SU-DHL-6 (cell line): ENCODE data around the gene FHIP1B.

Source experiments
- H2AFZ ChIP-seq: fragments of 200-600 bp; sonication (generic); 2 replicates; pipeline ENCODE4 v1.6.1; 2014; ENCODE audit warnings: low read depth, mild to moderate bottlenecking, moderate library complexity, mixed read lengths, antibody characterized with exemption, low read length; ENCODE audit not compliant: severe bottlenecking
- H3F3A ChIP-seq: fragments of 200-600 bp; shearing (Covaris generic); 2 replicates; pipeline ENCODE4 v1.6.0; 2016; ENCODE audit warnings: antibody characterized with exemption, mild to moderate bottlenecking; ENCODE audit not compliant: insufficient read depth
- H3K27ac ChIP-seq: fragments of 200-600 bp; sonication (generic); 2 replicates; pipeline ENCODE4 v1.5.1; 2016; ENCODE audit warnings: low read depth, mild to moderate bottlenecking, low read length, moderate library complexity, mixed read lengths
- H3K27me3 ChIP-seq: fragments of 200-600 bp; sonication (generic), shearing (Covaris generic); 2 replicates; pipeline ENCODE4 v1.6.0; 2014; ENCODE audit warnings: mild to moderate bottlenecking, low read length
- H3K36me3 ChIP-seq: fragments of 200-600 bp; sonication (generic); 2 replicates; pipeline ENCODE4 v1.6.1; 2014; ENCODE audit warnings: mild to moderate bottlenecking, low read length, mixed read lengths
- H3K4me2 ChIP-seq: fragments of 300-600, 200-600 bp; shearing (Covaris generic), sonication (generic); 2 replicates; pipeline ENCODE4 v1.6.0; 2014; ENCODE audit warnings: low read length, low read depth, mild to moderate bottlenecking; ENCODE audit not compliant: poor library complexity, severe bottlenecking
- H3K4me3 ChIP-seq: fragments of 200-600 bp; sonication (generic); 2 replicates; pipeline ENCODE4 v1.5.1; 2014; ENCODE audit warnings: antibody characterized with exemption, low read length, mild to moderate bottlenecking, mixed read lengths; ENCODE audit not compliant: insufficient read depth, poor library complexity, severe bottlenecking
- H3K79me2 ChIP-seq: fragments of 200-600 bp; sonication (generic); 2 replicates; pipeline ENCODE4 v1.6.1; 2014; ENCODE audit warnings: mild to moderate bottlenecking, low read length, moderate library complexity; ENCODE audit not compliant: insufficient read depth
- H3K9ac ChIP-seq: fragments of 200-600 bp; sonication (generic); 2 replicates; pipeline ENCODE4 v1.7.0; 2014; ENCODE audit warnings: mild to moderate bottlenecking, low read length
- H3K9me2 ChIP-seq: fragments of 200-600 bp; sonication (generic); replicated peaks from 2 replicates; pipeline ENCODE4 v1.6.1; 2014; ENCODE audit warnings: low read length; ENCODE audit not compliant: insufficient read depth
- H3K9me3 ChIP-seq: fragments of 200-600 bp; sonication (generic); 2 replicates; pipeline ENCODE4 v1.6.1; 2014; ENCODE audit warnings: low read length, mixed read lengths; ENCODE audit not compliant: insufficient read depth
- H4K20me1 ChIP-seq: fragments of 200-600 bp; sonication (generic); 2 replicates; pipeline ENCODE4 v1.6.1; 2014; ENCODE audit warnings: low read depth, mild to moderate bottlenecking, antibody characterized with exemption, low read length, moderate library complexity, mixed read lengths
- EZH2phosphoT487 ChIP-seq: fragments of 200-600 bp; sonication (generic), shearing (Covaris generic); conservative IDR thresholded peaks from 2 replicates; pipeline ENCODE4 v1.6.1; 2018; ENCODE audit warnings: mild to moderate bottlenecking, antibody characterized with exemption, low read length, moderate library complexity, mixed read lengths
- TF ChIP-seq, protein P1 (sequence below): fragments of 200-600 bp; sonication (generic); IDR thresholded peaks from one replicate; pipeline ENCODE4 v1.5.1; 2017; ENCODE audit warnings: antibody characterized with exemption, mild to moderate bottlenecking, low read length, moderate library complexity; ENCODE audit not compliant: insufficient read depth, poor library complexity, severe bottlenecking

FHIP1B gene

GRCh38 chr11:6217722-6218121 lies 16.7 kb downstream of the FHIP1B start:
- Histone ChIP-seq H3K27ac (no peak overlapping the region), H3K9ac (no peak overlapping the region), H3K4me3 (no peak overlapping the region), H3K9me3 (no peaks in the 10 kb centered on the region), H3K79me2 (no peaks in the 10 kb centered on the region), H3K4me2 (no peak overlapping the region), H3K27me3 (no peaks in the 10 kb centered on the region), H3K36me3 (no peaks in the 10 kb centered on the region), H2AFZ (no peak overlapping the region), H4K20me1 (no peaks in the 10 kb centered on the region), H3F3A (no peaks in the 10 kb centered on the region), H3K9me2 (no peaks in the 10 kb centered on the region)
- TF ChIP-seq EZH2phosphoT487 = no peak
- TF ChIP-seq, protein P1, sequence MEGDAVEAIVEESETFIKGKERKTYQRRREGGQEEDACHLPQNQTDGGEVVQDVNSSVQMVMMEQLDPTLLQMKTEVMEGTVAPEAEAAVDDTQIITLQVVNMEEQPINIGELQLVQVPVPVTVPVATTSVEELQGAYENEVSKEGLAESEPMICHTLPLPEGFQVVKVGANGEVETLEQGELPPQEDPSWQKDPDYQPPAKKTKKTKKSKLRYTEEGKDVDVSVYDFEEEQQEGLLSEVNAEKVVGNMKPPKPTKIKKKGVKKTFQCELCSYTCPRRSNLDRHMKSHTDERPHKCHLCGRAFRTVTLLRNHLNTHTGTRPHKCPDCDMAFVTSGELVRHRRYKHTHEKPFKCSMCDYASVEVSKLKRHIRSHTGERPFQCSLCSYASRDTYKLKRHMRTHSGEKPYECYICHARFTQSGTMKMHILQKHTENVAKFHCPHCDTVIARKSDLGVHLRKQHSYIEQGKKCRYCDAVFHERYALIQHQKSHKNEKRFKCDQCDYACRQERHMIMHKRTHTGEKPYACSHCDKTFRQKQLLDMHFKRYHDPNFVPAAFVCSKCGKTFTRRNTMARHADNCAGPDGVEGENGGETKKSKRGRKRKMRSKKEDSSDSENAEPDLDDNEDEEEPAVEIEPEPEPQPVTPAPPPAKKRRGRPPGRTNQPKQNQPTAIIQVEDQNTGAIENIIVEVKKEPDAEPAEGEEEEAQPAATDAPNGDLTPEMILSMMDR = no peak

DNA sequence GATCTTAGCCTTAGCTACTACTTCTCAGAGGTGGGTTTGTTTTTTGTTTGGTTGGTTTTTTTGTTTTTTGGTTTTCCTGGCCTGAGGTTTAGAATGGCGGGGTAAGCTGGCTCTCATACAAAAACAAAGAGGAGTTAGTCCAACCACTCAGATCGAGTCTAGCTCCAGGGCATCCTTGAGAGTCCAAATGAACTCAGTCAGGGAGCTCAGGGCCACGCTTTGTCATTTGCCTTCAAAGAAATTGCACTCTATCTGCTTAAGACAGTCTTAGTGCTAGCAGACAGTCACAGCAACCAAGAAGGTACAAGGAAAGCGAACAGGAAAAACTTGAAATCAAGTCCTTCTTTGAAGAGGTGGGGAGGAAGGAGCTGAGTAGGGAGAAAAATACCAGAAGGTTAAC lies 17.9 kb downstream of the FHIP1B start:
- H3K79me2 ChIP-seq = no peaks in the 10 kb centered on the region
- no peak for TF ChIP-seq EZH2phosphoT487
- TF ChIP-seq, protein P1 = no peak
- H3K27ac ChIP-seq = no peak overlapping the region
- H4K20me1 ChIP-seq = no peaks in the 10 kb centered on the region
- no peak overlapping the region for H3K4me3 ChIP-seq
- no peaks in the 10 kb centered on the region for H3K9me2 ChIP-seq
- H2AFZ ChIP-seq = no peak overlapping the region
- H3K36me3 ChIP-seq = no peaks in the 10 kb centered on the region
- no peaks in the 10 kb centered on the region for H3K9me3 ChIP-seq
- no peak overlapping the region for H3K4me2 ChIP-seq
- H3K27me3 ChIP-seq = no peaks in the 10 kb centered on the region
- no peak overlapping the region for H3K9ac ChIP-seq
- H3F3A ChIP-seq = no peaks in the 10 kb centered on the region

DNA sequence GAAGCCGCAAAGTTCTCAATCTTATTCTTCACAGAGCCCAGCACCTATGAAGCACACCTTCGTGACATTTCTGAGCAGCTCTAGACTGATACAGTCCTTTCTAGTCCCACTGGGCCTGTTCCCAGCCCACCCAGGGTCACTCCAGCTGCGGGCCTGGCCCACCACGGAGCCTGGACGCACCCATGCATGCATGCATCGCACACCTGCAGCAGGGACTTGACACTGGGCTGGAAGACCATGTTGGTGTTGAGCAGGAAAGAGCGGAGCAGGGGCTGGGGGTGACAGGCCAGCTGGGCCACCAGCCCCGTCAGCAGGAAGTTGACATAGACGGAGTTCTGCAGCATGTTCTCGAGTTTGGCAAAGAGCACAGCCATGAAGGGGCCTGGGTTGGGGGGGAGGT lies 19.9 kb downstream of the FHIP1B start:
- Histone ChIP-seq H3K4me2 (no peak overlapping the region), H3K4me3 (no peak overlapping the region), H3K27ac (no peak overlapping the region), H3F3A (no peaks in the 10 kb centered on the region), H4K20me1 (no peaks in the 10 kb centered on the region), H3K79me2 (no peaks in the 10 kb centered on the region), H2AFZ (no peak overlapping the region), H3K9me2 (no peaks in the 10 kb centered on the region), H3K36me3 (no peaks in the 10 kb centered on the region), H3K27me3 (no peaks in the 10 kb centered on the region), H3K9me3 (no peaks in the 10 kb centered on the region), H3K9ac (no peak overlapping the region)
- TF ChIP-seq EZH2phosphoT487 = no peak
- TF ChIP-seq, protein P1 = no peak
